D721Med (cell line): ENCODE data around the gene PI4KA.
"Not testable (repeated sequence)": the region's sequence is repeated elsewhere in the genome, so short reads cannot be mapped to it uniquely, and the experiment has no call there.

Experiments
- DNase-seq: peaks from one replicate; pipeline ENCODE4 v3.0.0; 2011; ENCODE audit warnings: low spot score; ENCODE audit not compliant: insufficient read length
- FAIRE-seq: peaks from 2 replicates; lab custom pipeline; 2011; peaks lifted over from hg19 to GRCh38; lab: Jason Lieb, UNC
- CTCF ChIP-seq: IDR thresholded peaks from 2 replicates; pipeline ENCODE4 v1.5.1; 2012; ENCODE audit warnings: mild to moderate bottlenecking, control low read depth; ENCODE audit not compliant: insufficient read depth; ENCODE audit errors: missing control alignments

PI4KA gene

GRCh38 chr22:20829491-20830134, 29.0 kb downstream of the PI4KA start:
- no peak for DNase-seq
- no peak for TF ChIP-seq CTCF
- no peak for FAIRE-seq

GRCh38 chr22:20826373-20827152, 32.0 kb downstream of the PI4KA start:
- FAIRE-seq, DNase-seq: not testable (repeated sequence)

- FAIRE-seq (no peak), DNase-seq (no peak)
- TF ChIP-seq CTCF, result no peak
These were observed 33.0 kb downstream of the PI4KA start for GRCh38 chr22:20825624-20826023.

GRCh38 chr22:20825216-20825615, 33.4 kb downstream of the PI4KA start:
- DNase-seq, FAIRE-seq: not testable (repeated sequence)

GRCh38 chr22:20823264-20823663, 35.3 kb downstream of the PI4KA start:
- FAIRE-seq (no peak), DNase-seq (no peak)
- no peak for TF ChIP-seq CTCF

- no peak for TF ChIP-seq CTCF
- FAIRE-seq, result no peak
- no peak for DNase-seq
These were observed 36.4 kb downstream of the PI4KA start for GRCh38 chr22:20822240-20822639.

- not testable (repeated sequence) for FAIRE-seq, DNase-seq
These were observed 36.8 kb downstream of the PI4KA start for GRCh38 chr22:20821717-20822239.

- DNase-seq (no peak), FAIRE-seq (no peak)
- TF ChIP-seq CTCF, result no peak
These were observed 39.1 kb downstream of the PI4KA start for GRCh38 chr22:20819471-20819870.
